ACC112 (cell line): Measurements from ENCODE around the gene MYRF.

ENCODE experiments used
- H2AFZ ChIP-seq: fragments of 200-600 bp; sonication (generic); one replicate; pipeline ENCODE4 v1.6.0; 2017; ENCODE audit warnings: antibody characterized with exemption, low read length; ENCODE audit not compliant: unreplicated experiment
- H3K27ac ChIP-seq: fragments of 200-600 bp; sonication (generic); 2 replicates; pipeline ENCODE4 v1.5.1; 2014; ENCODE audit warnings: low read depth, mild to moderate bottlenecking, antibody characterized with exemption, low read length, moderate library complexity
- H3K27me3 ChIP-seq: fragments of 200-600 bp; sonication (generic); 2 replicates; pipeline ENCODE4 v1.6.1; 2014; ENCODE audit warnings: mild to moderate bottlenecking, antibody characterized with exemption, low read length, moderate library complexity, mixed read lengths; ENCODE audit not compliant: insufficient read depth
- H3K36me3 ChIP-seq: fragments of 200-600 bp; sonication (generic); 2 replicates; pipeline ENCODE4 v1.6.1; 2016; ENCODE audit warnings: mild to moderate bottlenecking, antibody characterized with exemption, low read length, moderate library complexity, mixed read lengths; ENCODE audit not compliant: insufficient read depth
- H3K4me1 ChIP-seq: fragments of 200-600 bp; sonication (generic); one replicate; pipeline ENCODE4 v1.6.1; 2016; ENCODE audit warnings: low read length, mixed read lengths; ENCODE audit not compliant: insufficient read depth, unreplicated experiment, control insufficient read depth
- H3K4me3 ChIP-seq: fragments of 200-600 bp; sonication (generic); 2 replicates; pipeline ENCODE4 v1.5.1; 2014; ENCODE audit warnings: mild to moderate bottlenecking, low read depth, low read length
- H3K79me2 ChIP-seq: fragments of 200-600 bp; sonication (generic); one replicate; pipeline ENCODE4 v1.6.0; 2016; ENCODE audit warnings: low read length; ENCODE audit not compliant: control insufficient read depth, unreplicated experiment, insufficient read depth

Gene MYRF

GRCh38 chr11:61799665-61800284 is 47.3 kb downstream of the MYRF start:
- Histone ChIP-seq H3K27ac (no peak overlapping the region), H3K4me1 (peaks cover 14% of the 10 kb centered on the region), H3K36me3 (peaks cover 3% of the 10 kb centered on the region; the same call in 1 of the 2 replicates), H3K79me2 (peaks cover 38% of the 10 kb centered on the region), H2AFZ (no peak overlapping the region), H3K4me3 (no peak overlapping the region), H3K27me3 (no peaks in the 10 kb centered on the region)

- no peaks in the 10 kb centered on the region for H3K27me3 ChIP-seq
- H3K36me3 ChIP-seq = peaks cover 6% of the 10 kb centered on the region; the same call in 1 of the 2 replicates
- H2AFZ ChIP-seq = no peak overlapping the region
- peaks cover 13% of the 10 kb centered on the region for H3K4me1 ChIP-seq
- H3K79me2 ChIP-seq = peaks cover 30% of the 10 kb centered on the region
- no peak overlapping the region for H3K27ac ChIP-seq
- H3K4me3 ChIP-seq = no peak overlapping the region
Observed at GRCh38 chr11:61800331-61801281, 48.2 kb downstream of the MYRF start.

- Histone ChIP-seq H2AFZ (no peak overlapping the region), H3K79me2 (peaks cover 12% of the 10 kb centered on the region), H3K36me3 (peaks cover 10% of the 10 kb centered on the region), H3K4me3 (no peak overlapping the region), H3K27me3 (no peaks in the 10 kb centered on the region), H3K27ac (no peak overlapping the region), H3K4me1 (peaks cover 13% of the 10 kb centered on the region)
Observed at GRCh38 chr11:61802605-61803004, 50.2 kb downstream of the MYRF start.

- peaks cover 16% of the 10 kb centered on the region for H3K36me3 ChIP-seq
- H3K4me3 ChIP-seq = no peak overlapping the region
- H3K27me3 ChIP-seq = no peaks in the 10 kb centered on the region
- peaks cover 3% of the 10 kb centered on the region for H3K79me2 ChIP-seq
- H3K4me1 ChIP-seq = peaks cover 13% of the 10 kb centered on the region
- no peak overlapping the region for H2AFZ ChIP-seq
- no peak overlapping the region for H3K27ac ChIP-seq
Observed at GRCh38 chr11:61803889-61804647, 51.6 kb downstream of the MYRF start.

GRCh38 chr11:61805146-61805545 is 52.7 kb downstream of the MYRF start:
- no peak overlapping the region for H3K27ac ChIP-seq
- no peaks in the 10 kb centered on the region for H3K27me3 ChIP-seq
- no peak overlapping the region for H2AFZ ChIP-seq
- peaks cover 25% of the 10 kb centered on the region for H3K36me3 ChIP-seq
- no peaks in the 10 kb centered on the region for H3K79me2 ChIP-seq
- H3K4me1 ChIP-seq = peaks cover 7% of the 10 kb centered on the region
- H3K4me3 ChIP-seq = no peak overlapping the region

GRCh38 chr11:61806785-61807184 is 54.3 kb downstream of the MYRF start:
- H3K36me3 ChIP-seq = peaks cover 34% of the 10 kb centered on the region

GRCh38 chr11:61810671-61811175 is 58.3 kb downstream of the MYRF start:
- Histone ChIP-seq H3K36me3 (peaks cover 50% of the 10 kb centered on the region), H3K4me1 (no peaks in the 10 kb centered on the region), H3K79me2 (peaks cover 10% of the 10 kb centered on the region), H3K4me3 (no peak overlapping the region), H2AFZ (no peak overlapping the region), H3K27ac (no peak overlapping the region), H3K27me3 (no peaks in the 10 kb centered on the region)

More at GRCh38 chr11:61806785-61807184, 54.3 kb downstream of the MYRF start:
- Histone ChIP-seq H3K79me2 (no peaks in the 10 kb centered on the region), H3K4me1 (peaks cover 7% of the 10 kb centered on the region), H3K4me3 (no peak overlapping the region), H3K27ac (no peak overlapping the region), H3K27me3 (no peaks in the 10 kb centered on the region), H2AFZ (no peak overlapping the region)

GRCh38 chr11:61811831-61812230 is 59.4 kb downstream of the MYRF start:
- Histone ChIP-seq H3K27me3 (no peaks in the 10 kb centered on the region), H2AFZ (no peak overlapping the region), H3K36me3 (peaks cover 50% of the 10 kb centered on the region), H3K4me1 (no peaks in the 10 kb centered on the region), H3K79me2 (peaks cover 10% of the 10 kb centered on the region), H3K27ac (no peak overlapping the region), H3K4me3 (no peak overlapping the region)

GRCh38 chr11:61812736-61813411 is 60.4 kb downstream of the MYRF start:
- no peak overlapping the region for H2AFZ ChIP-seq
- no peak overlapping the region for H3K4me3 ChIP-seq
- no peak overlapping the region for H3K27ac ChIP-seq
- peaks cover 6% of the 10 kb centered on the region for H3K4me1 ChIP-seq
- peaks cover 12% of the 10 kb centered on the region for H3K79me2 ChIP-seq
- H3K27me3 ChIP-seq = no peaks in the 10 kb centered on the region
- peaks cover 45% of the 10 kb centered on the region for H3K36me3 ChIP-seq
